SK-N-SH (cell line): Measurements from ENCODE around the gene FGF8. TPM values are rescaled to one million over a fixed set of nuclear protein-coding genes. Genes with fewer than 3 reads are reported as not detected.

Source experiments
- CTCF ChIA-PET: fragments of 300-600, 350-600 bp; formaldehyde crosslinking; extraction: SDS; loops from one replicate; lab custom pipeline; 2021; lab: Yijun Ruan, JAX
- POLR2A ChIA-PET: fragments of 350-600 bp; sonication (Branson Sonifier 250); formaldehyde crosslinking; extraction: SDS; loops from one replicate; lab custom pipeline; 2020; ENCODE audit warnings: antibody characterized with exemption, inconsistent platforms; lab: Yijun Ruan, JAX
- DNase-seq: peaks from one replicate; pipeline ENCODE4 v3.0.0; 2012
- H2AFZ ChIP-seq: fragments of 200-600 bp; sonication (generic); 2 replicates; pipeline ENCODE4 v1.8.1; 2016; ENCODE audit warnings: antibody characterized with exemption, mild to moderate bottlenecking, low read depth
- H3F3A ChIP-seq: fragments of 200-600 bp; sonication (generic); replicated peaks from 2 replicates; pipeline ENCODE3; 2016; ENCODE audit warnings: antibody characterized with exemption, mild to moderate bottlenecking; ENCODE audit not compliant: insufficient read depth
- H3K27ac ChIP-seq, 2 experiments: fragments of 200-500 bp in 1 of 2; fragments of 200-600 bp in 1 of 2; sonication (Bioruptor generic) in 1 of 2; sonication (generic), shearing (Covaris generic) in 1 of 2; 2 replicates each; pipeline versions ENCODE4 v1.5.1 to v1.6.1; 2014 to 2016; ENCODE audit warnings: low read depth in 2 of 2, inconsistent platforms in 1 of 2, low read length in 1 of 2, mild to moderate bottlenecking in 1 of 2, mixed read lengths in 1 of 2
- H3K27me3 ChIP-seq: fragments of 200-600 bp; sonication (generic), shearing (Covaris generic); 2 replicates; pipeline ENCODE4 v1.6.1; 2016; ENCODE audit warnings: mixed run types; ENCODE audit not compliant: insufficient read depth
- H3K36me3 ChIP-seq, 2 experiments: fragments of 200-500 bp in 1 of 2; fragments of 200-600 bp in 1 of 2; sonication (Bioruptor generic) in 1 of 2; sonication (generic) in 1 of 2; replicated peaks in 1 of 2; 2 replicates each; pipeline versions ENCODE3 to v1.5.1; 2014 to 2016; ENCODE audit warnings: low read length in 1 of 2, mild to moderate bottlenecking in 1 of 2; ENCODE audit not compliant: insufficient read depth in 2 of 2, control insufficient read depth in 1 of 2
- H3K4me1 ChIP-seq, 2 experiments: fragments of 200-500 bp in 1 of 2; fragments of 200-600 bp in 1 of 2; sonication (Bioruptor generic) in 1 of 2; sonication (generic), shearing (Covaris generic) in 1 of 2; 2 replicates each; pipeline versions ENCODE4 v1.5.1 to v1.6.1; 2014 to 2016; ENCODE audit warnings: low read depth in 1 of 2, low read length in 1 of 2, mixed run types in 1 of 2; ENCODE audit not compliant: insufficient read depth in 2 of 2, control insufficient read depth in 1 of 2
- H3K4me2 ChIP-seq: fragments of 200-600 bp; sonication (generic), shearing (Covaris generic); 2 replicates; pipeline ENCODE4 v1.6.1; 2017; ENCODE audit warnings: mixed run types
- H3K4me3 ChIP-seq, 2 experiments: fragments of 200-500 bp in 1 of 2; fragments of 200-600 bp in 1 of 2; sonication (Bioruptor generic) in 1 of 2; sonication (generic), shearing (Covaris generic) in 1 of 2; 2 replicates each; pipeline versions ENCODE4 v1.5.1 to v1.8.1; 2014 to 2016; ENCODE audit warnings: low read depth in 2 of 2, inconsistent platforms in 1 of 2, low read length in 1 of 2, mild to moderate bottlenecking in 1 of 2, mixed read lengths in 1 of 2, moderate library complexity in 1 of 2
- H3K79me2 ChIP-seq: fragments of 200-600 bp; sonication (generic); 2 replicates; pipeline ENCODE4 v1.8.1; 2017; ENCODE audit warnings: mild to moderate bottlenecking; ENCODE audit not compliant: insufficient read depth
- H3K9ac ChIP-seq: fragments of 200-600 bp; sonication (generic); 2 replicates; pipeline ENCODE4 v1.6.1; 2017; ENCODE audit warnings: mixed run types
- H3K9me2 ChIP-seq: fragments of 200-600 bp; sonication (generic); 2 replicates; pipeline ENCODE4 v1.6.1; 2017; ENCODE audit warnings: mixed run types
- H3K9me3 ChIP-seq: fragments of 200-600 bp; sonication (generic); 2 replicates; pipeline ENCODE4 v1.6.1; 2017; ENCODE audit warnings: mixed run types, mild to moderate bottlenecking, moderate library complexity
- H4K20me1 ChIP-seq: fragments of 200-600 bp; sonication (generic); 2 replicates; pipeline ENCODE4 v1.6.1; 2017; ENCODE audit warnings: mild to moderate bottlenecking, mixed run types; ENCODE audit not compliant: insufficient read depth
- CTCF ChIP-seq: fragments of 200-600 bp; sonication (generic); IDR thresholded peaks from 2 replicates; pipeline ENCODE4 v1.6.1; 2017; ENCODE audit warnings: antibody characterized with exemption, mild to moderate bottlenecking, moderate library complexity
- ELF1 ChIP-seq: IDR thresholded peaks from 2 replicates; pipeline ENCODE4 v1.4.0; 2012
- EP300 ChIP-seq, 2 experiments: IDR thresholded peaks; 2 replicates each; pipeline versions ENCODE4 v1.4.0 to v1.6.1; 2012; ENCODE audit warnings: borderline replicate concordance in 1 of 2, low read depth in 1 of 2, low read length in 1 of 2
- EZH2phosphoT487 ChIP-seq: fragments of 200-600 bp; sonication (generic); IDR thresholded peaks from 2 replicates; pipeline ENCODE4 v1.6.1; 2017; ENCODE audit warnings: low read depth, mixed run types, mild to moderate bottlenecking, antibody characterized with exemption, moderate library complexity, borderline replicate concordance
- FOSL2 ChIP-seq: IDR thresholded peaks from 2 replicates; pipeline ENCODE4 v1.4.0; 2012; ENCODE audit warnings: low read depth, mild to moderate bottlenecking, moderate library complexity, borderline replicate concordance
- FOXM1 ChIP-seq: IDR thresholded peaks from 2 replicates; pipeline ENCODE4 v1.4.0; 2012; ENCODE audit warnings: low read depth, mild to moderate bottlenecking
- GABPA ChIP-seq: IDR thresholded peaks from 2 replicates; pipeline ENCODE4 v1.4.0; 2012; ENCODE audit warnings: low read depth, mild to moderate bottlenecking
- JUND ChIP-seq: IDR thresholded peaks from 2 replicates; pipeline ENCODE4 v1.4.0; 2012
- MAX ChIP-seq: IDR thresholded peaks from 2 replicates; pipeline ENCODE4 v1.4.0; 2012; ENCODE audit warnings: low read depth
- MEF2A ChIP-seq: IDR thresholded peaks from 2 replicates; pipeline ENCODE4 v1.4.0; 2012; ENCODE audit warnings: low read depth, borderline replicate concordance
- NFIC ChIP-seq: IDR thresholded peaks from 2 replicates; pipeline ENCODE4 v1.4.0; 2012; ENCODE audit warnings: borderline replicate concordance
- RCOR1 ChIP-seq: fragments of 150-350 bp; IDR thresholded peaks from 2 replicates; pipeline ENCODE4 v1.6.1; 2017; ENCODE audit warnings: antibody characterized with exemption, low read length
- REST ChIP-seq: IDR thresholded peaks from 2 replicates; pipeline ENCODE4 v1.6.1; 2012; ENCODE audit warnings: mild to moderate bottlenecking, low read depth, low read length, moderate library complexity
- SIN3A ChIP-seq: IDR thresholded peaks from 2 replicates; pipeline ENCODE4 v1.6.1; 2012; ENCODE audit warnings: low read depth, mild to moderate bottlenecking, low read length, moderate library complexity, borderline replicate concordance
- TCF12 ChIP-seq: IDR thresholded peaks from 2 replicates; pipeline ENCODE4 v1.4.0; 2012
- TEAD4 ChIP-seq: IDR thresholded peaks from 2 replicates; pipeline ENCODE4 v1.4.0; 2012; ENCODE audit warnings: mild to moderate bottlenecking, borderline replicate concordance; ENCODE audit not compliant: insufficient read depth
- USF2 ChIP-seq: fragments of 150-350 bp; IDR thresholded peaks from 2 replicates; pipeline ENCODE4 v1.6.1; 2017; ENCODE audit warnings: antibody characterized with exemption, low read length, low read depth, borderline replicate concordance
- YY1 ChIP-seq: IDR thresholded peaks from 2 replicates; pipeline ENCODE4 v1.4.0; 2012; ENCODE audit warnings: low read depth, mild to moderate bottlenecking
- ZBTB33 ChIP-seq: IDR thresholded peaks from 2 replicates; pipeline ENCODE4 v1.4.0; 2012; ENCODE audit warnings: low read depth, borderline replicate concordance
- WGBS: methylation state at CpG from one replicate; pipeline ENCODE4 v1.1.6; 2017; ENCODE audit warnings: low lambda C conversion rate; 5-methylcytosine and 5-hydroxymethylcytosine counted together
- polyA plus RNA-seq, 3 experiments: library from polyadenylated mRNA; depleted of rRNA; stranded (reverse); fragments of >200 nt; gene quantifications; 2 replicates each; pipeline ENCODE4 v1.2.3, GENCODE V29; 2012
- TF ChIP-seq, protein P1 (sequence below): IDR thresholded peaks from 2 replicates; pipeline ENCODE4 v1.4.0; 2012; ENCODE audit warnings: low read depth, borderline replicate concordance

Gene FGF8
- polyA plus RNA-seq, 1 of the 3 experiments (the other 2 are of a cell fraction), result not detected

DNA sequence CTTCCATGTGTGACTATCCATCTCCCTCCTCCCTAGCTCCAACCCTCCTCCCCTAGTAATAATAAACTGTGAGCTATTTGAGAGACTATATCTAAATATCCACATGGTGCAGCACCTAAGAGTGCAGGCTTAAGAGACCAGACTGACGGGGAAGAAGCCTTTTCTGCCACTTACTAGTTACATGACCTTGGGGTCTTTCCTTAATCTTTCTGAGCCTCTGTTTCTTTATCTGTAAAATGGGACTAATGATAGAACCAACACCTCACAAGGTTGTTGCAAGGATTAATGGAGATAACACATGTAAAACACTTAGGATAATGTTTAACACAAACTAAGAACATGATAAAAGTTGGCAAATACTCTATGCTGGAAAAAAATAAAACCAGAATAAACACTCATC is 43.8 kb downstream of the FGF8 start (continued):
- TF ChIP-seq TEAD4 (no peak), RCOR1 (no peak)
- TF ChIP-seq, protein P1, sequence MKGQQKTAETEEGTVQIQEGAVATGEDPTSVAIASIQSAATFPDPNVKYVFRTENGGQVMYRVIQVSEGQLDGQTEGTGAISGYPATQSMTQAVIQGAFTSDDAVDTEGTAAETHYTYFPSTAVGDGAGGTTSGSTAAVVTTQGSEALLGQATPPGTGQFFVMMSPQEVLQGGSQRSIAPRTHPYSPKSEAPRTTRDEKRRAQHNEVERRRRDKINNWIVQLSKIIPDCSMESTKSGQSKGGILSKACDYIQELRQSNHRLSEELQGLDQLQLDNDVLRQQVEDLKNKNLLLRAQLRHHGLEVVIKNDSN, result no peak
- TF ChIP-seq, all 33 proteins: peak for 0

DNA sequence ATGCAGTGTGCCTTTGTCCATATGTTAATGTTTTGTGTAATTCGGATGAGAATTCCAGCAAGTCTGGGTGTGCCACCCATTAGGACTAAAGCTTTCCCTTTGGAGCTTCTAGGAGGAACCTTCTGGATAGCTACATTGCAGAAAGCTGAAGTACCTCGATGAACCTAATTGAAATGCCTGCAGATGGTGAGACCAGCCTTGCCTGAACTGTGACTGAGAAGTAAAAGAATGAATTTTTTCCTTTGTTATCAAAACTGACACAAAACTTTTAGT is 49.9 kb downstream of the FGF8 start:
- Histone ChIP-seq H3K4me3 (no peak overlapping the region), H3F3A (no peaks in the 10 kb centered on the region), H3K9me3 (no peaks in the 10 kb centered on the region), H3K79me2 (no peaks in the 10 kb centered on the region), H3K27ac (no peak overlapping the region), H3K9ac (no peak overlapping the region), H3K9me2 (no peaks in the 10 kb centered on the region), H3K36me3 (no peaks in the 10 kb centered on the region), H3K27me3 (peaks cover 9% of the 10 kb centered on the region; the same call in 1 of the 2 replicates), H4K20me1 (no peaks in the 10 kb centered on the region), H2AFZ (no peak overlapping the region), H3K4me1 (no peaks in the 10 kb centered on the region), H3K4me2 (no peak overlapping the region)
- 63% methylated on average over 2 of the region's 2 CpGs for WGBS
- TF ChIP-seq JUND (no peak), FOSL2 (no peak), ZBTB33 (no peak), NFIC (no peak), TCF12 (no peak), TEAD4 (no peak), FOXM1 (no peak), SIN3A (no peak), CTCF (no peak), ELF1 (no peak), EZH2phosphoT487 (no peak), RCOR1 (no peak), EP300 (IDR thresholded peaks at IDR 0.05; ENCODE audit: borderline replicate concordance in 1 of 2, low read depth in 1 of 2, low read length in 1 of 2) (no peak), GABPA (no peak), MEF2A (no peak), MAX (no peak), YY1 (no peak), REST (no peak), USF2 (no peak)
- ChIA-PET POLR2A (no interaction called here), CTCF (no interaction called here)
- no peak for DNase-seq
